GM12891 (cell line): ENCODE data around the gene GRIK4.

ENCODE experiments used
- PAX5 ChIP-seq: IDR thresholded peaks from 2 replicates; pipeline ENCODE4 v1.6.1; 2011; ENCODE audit warnings: low read length, moderate library complexity, mild to moderate bottlenecking; ENCODE audit not compliant: insufficient read depth, severe bottlenecking
- POLR2A ChIP-seq: IDR thresholded peaks from 2 replicates; pipeline ENCODE4 v1.6.1; 2011; ENCODE audit warnings: low read depth, low read length, control low read depth
- POLR2AphosphoS5 ChIP-seq: IDR thresholded peaks from 2 replicates; pipeline ENCODE4 v1.6.1; 2011; ENCODE audit warnings: low read depth, low read length, control low read depth
- POU2F2 ChIP-seq: IDR thresholded peaks from 2 replicates; pipeline ENCODE4 v1.6.1; 2011; ENCODE audit warnings: low read depth, mild to moderate bottlenecking, control low read depth, low read length, moderate library complexity
- SPI1 ChIP-seq: IDR thresholded peaks from 2 replicates; pipeline ENCODE4 v1.6.1; 2011; ENCODE audit warnings: low read depth, low read length, control low read depth
- TAF1 ChIP-seq: IDR thresholded peaks from 2 replicates; pipeline ENCODE4 v1.6.1; 2011; ENCODE audit warnings: low read depth, low read length, control low read depth

DNA sequence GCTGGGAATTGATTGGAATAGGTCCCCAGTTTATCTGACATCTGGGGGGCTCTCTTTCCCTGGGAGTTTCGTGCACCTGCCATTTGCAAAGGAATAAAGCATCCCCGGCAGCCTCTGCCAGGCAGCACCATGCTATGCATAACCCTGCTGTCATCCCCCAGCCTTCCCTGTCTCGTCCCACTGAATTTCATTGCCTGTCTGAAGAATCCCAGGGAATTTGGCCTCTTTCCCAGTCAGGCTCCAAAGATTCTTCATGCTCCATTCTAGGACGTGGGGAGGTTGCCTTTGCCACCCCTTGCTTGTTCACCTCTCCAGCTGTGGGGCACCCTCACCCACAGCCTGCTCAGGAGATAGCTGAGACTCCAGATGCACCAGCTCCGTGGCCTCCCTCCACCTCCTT, 317.3 kb downstream of the GRIK4 start:
- no peak for TF ChIP-seq POLR2AphosphoS5
- no peak for TF ChIP-seq POLR2A
- TF ChIP-seq PAX5: no peak
- TF ChIP-seq SPI1: no peak
- no peak for TF ChIP-seq TAF1
- no peak for TF ChIP-seq POU2F2
